HG03342 (cell line): ENCODE measurements around the gene KCNC3.

Experiments
- ATAC-seq: cut with Tn5 transposase; IDR thresholded peaks from one replicate; pipeline ENCODE4 v1.9.1; 2021; ENCODE audit warnings: mild to moderate bottlenecking, moderate library complexity; ENCODE audit not compliant: unreplicated experiment

The KCNC3 gene

DNA sequence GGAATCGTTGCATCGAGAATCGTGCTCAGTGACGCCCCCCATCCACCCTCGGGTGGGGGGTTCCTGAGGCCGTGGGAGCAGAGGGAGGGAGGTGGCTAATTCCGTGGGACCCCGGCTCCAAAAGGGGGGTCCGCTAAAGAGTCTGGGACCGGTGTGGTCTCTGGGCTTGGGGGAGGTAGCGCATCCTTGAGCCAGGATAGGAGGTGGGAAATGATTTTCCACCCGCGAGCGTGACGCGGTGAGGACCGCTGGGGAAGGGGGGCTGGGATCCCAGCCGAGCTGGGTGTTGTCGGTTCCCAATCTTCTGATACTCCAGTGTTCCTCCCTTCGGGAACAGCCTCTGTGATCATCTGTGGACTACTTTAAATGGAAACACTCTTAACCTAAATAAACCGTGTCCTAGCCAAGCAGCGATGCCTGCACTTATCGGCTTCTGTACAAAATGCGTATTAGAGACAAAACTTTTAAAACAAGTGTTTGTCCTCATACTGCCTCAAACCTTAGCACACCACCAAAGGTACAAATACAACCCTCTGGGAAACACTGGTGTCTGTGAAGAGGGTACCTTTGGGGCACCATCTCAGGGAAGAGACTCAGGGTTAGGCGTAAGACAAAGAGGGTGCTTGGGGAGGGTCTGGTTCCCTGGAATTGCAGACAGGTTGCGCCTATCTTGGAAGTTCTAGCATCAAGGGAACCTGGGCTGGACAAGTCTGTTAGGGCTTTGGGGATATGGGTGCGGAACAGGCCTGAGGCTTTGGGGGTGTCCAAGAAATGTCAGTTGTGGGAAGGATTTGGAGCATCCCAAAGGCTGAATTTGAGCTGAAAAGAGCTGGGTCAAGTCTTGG is 16.0 kb downstream of the KCNC3 start:
- ATAC-seq, result no peak

DNA sequence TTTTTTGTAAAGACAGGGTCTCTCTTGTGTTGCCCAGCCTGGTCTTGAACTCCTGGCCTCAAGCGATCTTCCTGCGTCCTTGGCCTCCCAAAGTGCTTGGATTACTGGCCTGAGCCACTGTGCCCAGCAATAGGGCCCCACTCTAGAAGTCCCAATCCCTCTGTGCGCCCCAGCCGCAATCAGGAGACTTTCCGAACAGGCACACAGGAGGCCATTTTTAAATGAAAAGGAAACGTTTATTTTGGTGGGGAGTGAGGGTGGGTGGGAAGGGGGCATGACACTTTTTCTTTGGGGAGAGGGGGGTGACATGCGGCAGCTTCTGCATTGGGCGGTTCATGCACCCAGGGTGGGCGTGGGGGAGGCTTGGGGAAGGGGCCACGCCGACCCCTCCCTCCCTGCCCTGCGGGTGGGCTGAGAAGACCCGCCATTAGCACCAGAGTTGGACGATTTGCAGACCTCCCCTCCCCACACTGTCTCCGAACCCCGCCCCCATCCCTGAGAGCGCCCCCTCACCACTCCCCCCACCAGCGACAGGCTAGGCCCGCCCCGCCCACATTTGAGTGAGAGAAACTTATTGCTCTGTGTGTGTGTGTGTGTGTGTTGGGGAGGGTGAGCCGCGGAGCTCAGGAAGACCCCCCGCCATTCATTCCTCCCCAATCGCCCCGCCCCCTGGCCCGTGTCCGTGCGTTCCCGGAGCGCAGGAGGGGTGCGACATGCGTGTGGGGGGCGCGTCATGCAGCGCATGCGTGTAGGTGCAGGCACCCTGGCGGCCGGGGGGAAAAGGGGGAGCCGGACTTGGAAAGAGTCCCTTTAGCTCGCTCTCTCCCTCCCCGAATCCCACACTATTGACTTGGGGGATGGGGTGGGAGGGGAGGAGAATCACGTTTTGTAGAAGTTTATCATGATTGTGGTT is 17.2 kb downstream of the KCNC3 start:
- ATAC-seq, result no peak

- no peak for ATAC-seq
These were observed 18.3 kb downstream of the KCNC3 start for GRCh38 chr19:50310759-50311465.

- no peak for ATAC-seq
These were observed 19.6 kb downstream of the KCNC3 start for GRCh38 chr19:50309396-50310125.

- no peak for ATAC-seq
These were observed 20.2 kb downstream of the KCNC3 start for GRCh38 chr19:50308991-50309390.

- ATAC-seq, result no peak
These were observed 25.6 kb downstream of the KCNC3 start for GRCh38 chr19:50303558-50303957.

- ATAC-seq, result no peak
These were observed 27.6 kb downstream of the KCNC3 start for GRCh38 chr19:50301607-50301971.

- ATAC-seq, result no peak
These were observed 28.2 kb downstream of the KCNC3 start for GRCh38 chr19:50300814-50301606.

DNA sequence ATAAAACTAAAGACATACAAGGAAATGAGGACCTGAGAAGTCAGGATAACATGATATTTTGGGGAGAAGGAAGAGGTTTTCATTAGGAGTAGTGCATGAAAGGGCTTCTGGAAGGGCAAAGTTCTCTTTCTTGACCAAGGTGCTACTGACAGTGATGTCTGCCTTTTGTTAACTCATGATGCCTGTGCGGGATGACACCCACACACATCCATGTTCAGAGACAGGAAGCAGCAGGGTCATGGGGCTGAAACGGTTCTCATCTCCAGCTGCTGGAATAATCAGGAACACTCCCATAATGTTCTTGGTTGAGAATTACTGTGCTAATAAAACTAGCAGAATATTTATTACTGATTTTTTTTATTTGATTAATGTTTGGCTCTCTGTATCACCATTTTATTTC is 29.1 kb downstream of the KCNC3 start:
- no peak for ATAC-seq

DNA sequence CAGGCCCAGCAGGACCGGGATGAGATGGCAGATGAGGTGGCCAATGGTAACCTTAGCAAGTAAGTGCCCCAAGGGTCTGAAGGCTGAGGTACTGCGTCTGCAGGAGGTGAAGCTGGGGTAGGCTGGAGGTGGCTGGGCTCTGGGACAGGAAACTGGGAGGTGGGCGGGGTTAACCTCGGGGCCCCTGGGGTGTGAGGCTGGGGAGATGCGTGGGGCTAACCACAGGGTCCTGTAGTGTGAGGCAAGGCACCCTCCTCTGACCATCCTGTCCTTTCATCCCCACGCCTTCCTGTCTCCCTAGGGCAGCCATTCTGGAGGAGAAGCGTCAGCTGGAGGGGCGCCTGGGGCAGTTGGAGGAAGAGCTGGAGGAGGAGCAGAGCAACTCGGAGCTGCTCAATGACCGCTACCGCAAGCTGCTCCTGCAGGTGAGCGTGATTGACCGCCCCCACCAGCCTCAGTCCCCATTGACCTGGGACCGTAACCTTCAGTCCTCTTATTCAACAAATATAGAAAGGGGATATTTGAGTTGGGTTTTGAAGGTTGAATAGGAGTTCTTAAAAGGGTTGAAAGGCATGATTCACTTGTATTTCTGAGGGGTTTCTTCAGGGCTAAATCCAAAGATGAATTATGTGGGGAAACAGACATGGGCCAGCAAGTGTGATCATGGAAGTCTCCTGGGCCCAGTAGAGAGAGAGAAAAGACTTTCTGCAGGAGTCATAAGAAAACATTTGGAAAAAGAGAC is 35.7 kb downstream of the KCNC3 start:
- ATAC-seq, result no peak

DNA sequence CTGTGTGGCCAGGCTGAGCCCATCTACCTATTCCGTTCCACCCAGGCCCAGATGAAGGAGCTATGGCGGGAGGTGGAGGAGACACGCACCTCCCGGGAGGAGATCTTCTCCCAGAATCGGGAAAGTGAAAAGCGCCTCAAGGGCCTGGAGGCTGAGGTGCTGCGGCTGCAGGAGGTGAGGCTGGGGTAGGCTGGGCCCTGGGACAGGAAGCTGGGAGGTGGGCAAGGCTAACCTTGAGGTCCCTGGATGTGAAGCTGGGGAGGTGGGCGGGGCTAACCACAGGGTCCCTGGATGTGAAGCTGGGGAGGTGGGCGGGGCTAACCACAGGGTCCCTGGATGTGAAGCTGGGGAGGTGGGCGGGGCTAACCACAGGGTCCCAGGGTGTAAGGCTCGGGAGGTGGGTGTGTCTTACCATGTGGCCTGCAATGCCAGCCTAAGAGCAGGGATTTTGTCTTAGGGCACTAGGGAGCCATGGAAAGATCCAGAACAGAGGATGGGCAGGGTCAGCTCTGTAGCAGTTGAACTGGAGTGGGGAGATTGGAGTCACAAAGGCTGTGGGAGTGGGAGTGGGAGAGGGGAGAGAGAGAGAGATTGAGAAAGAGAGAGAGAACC is 36.9 kb downstream of the KCNC3 start:
- ATAC-seq, result no peak

DNA sequence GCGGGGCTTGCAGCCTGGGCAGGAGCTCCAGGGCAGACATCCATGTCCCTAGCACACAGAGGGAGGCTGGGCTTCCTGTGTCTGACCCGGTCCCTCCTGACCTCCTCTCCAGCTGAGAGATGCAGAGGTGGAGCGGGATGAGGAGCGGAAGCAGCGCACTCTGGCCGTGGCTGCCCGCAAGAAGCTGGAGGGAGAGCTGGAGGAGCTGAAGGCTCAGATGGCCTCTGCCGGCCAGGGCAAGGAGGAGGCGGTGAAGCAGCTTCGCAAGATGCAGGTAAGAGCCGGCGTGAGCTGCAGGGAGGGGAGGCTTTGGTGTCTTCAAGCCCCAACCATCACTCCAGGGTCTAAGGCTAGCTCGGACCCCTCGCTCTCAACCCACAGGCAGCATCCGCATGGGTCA is 38.4 kb downstream of the KCNC3 start:
- no peak for ATAC-seq

DNA sequence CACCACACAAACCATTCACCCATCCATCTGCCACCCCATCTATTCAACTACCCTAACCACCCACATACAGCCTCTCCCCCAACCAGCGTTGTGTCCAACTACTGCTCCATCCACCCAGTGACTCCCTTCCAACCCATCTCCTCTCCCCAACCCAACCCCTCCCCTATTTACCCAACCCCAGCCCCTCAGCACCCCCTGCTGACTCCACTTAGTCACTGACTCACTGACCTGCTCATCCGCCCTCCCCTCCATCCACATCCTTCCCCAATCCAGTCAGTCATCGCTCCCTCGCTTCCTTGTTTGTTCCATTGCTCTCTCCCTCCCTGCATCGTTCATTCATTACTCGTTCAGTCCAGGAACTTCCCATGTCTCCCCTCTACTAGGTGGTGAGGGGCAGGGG is 39.2 kb downstream of the KCNC3 start:
- no peak for ATAC-seq

GRCh38 chr19:50288954-50289353 is 40.2 kb downstream of the KCNC3 start:
- no peak for ATAC-seq

DNA sequence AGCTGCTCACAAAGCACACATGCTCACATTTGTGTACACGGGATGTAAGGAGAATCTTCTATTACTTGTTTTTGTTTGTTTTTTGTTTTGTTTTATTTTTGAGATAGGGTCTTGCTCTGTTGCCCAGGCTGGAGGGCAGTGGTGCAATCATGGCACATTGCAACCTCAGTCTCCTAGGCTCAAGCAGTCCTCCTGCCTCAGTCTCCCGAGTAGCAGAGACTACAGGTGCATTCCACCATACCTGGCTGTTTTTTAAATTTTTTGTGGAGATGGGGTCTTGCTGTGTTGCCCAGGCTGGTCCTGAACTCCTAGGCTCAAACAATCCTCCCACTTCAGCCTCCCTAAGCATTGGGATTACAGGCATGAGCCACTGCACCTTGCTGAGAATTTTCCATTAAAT is 41.8 kb downstream of the KCNC3 start:
- ATAC-seq, result no peak

GRCh38 chr19:50286443-50286842 is 42.7 kb downstream of the KCNC3 start:
- no peak for ATAC-seq

DNA sequence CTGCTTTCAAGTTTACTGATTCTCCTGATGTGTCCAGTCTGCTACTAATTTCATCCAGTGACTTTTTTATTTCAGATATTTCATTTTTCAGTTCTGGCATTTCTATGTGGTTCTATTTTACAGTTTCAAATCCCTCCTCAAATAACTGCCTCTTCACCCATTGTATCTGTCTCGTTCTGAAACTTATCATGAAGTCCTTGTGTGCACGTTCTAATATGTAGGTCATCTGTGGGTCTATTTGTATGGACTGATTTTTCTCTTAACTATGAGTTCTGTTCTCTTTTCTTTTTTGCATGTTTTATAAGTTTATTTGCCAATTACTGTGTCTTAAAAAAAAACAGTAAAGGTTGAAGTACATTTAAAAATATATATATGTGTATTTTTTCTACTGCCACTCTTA is 43.3 kb downstream of the KCNC3 start:
- ATAC-seq, result no peak

DNA sequence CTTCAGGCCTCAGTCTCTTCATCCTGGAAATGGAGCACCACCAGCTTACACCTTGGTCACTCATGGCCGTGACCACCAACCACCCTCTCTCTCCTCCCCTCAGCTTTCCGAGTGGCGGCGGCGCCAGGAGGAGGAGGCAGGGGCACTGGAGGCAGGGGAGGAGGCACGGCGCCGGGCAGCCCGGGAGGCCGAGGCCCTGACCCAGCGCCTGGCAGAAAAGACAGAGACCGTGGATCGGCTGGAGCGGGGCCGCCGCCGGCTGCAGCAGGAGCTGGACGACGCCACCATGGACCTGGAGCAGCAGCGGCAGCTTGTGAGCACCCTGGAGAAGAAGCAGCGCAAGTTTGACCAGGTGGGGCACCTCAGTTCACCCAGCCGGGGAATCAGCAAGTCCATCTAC is 47.7 kb downstream of the KCNC3 start:
- no peak for ATAC-seq

GRCh38 chr19:50280983-50281382 is 48.2 kb downstream of the KCNC3 start:
- no peak for ATAC-seq
